Liver (tissue), 9 donors: Measurements from ENCODE around the gene SMARCB1. TPM values are rescaled to one million over a fixed set of nuclear protein-coding genes. Genes with fewer than 3 reads are reported as not detected.

Experiments
- DNase-seq: peaks from one replicate; pipeline ENCODE4 v3.0.0-alpha.2; 2017; ENCODE audit warnings: low spot score
- H3K27ac ChIP-seq, 2 donors: one replicate each; pipeline ENCODE4 v1.7.0; 2013; ENCODE audit warnings: inconsistent platforms in 2 of 2, low read length in 2 of 2, control low read depth in 1 of 2, low read depth in 1 of 2, mild to moderate bottlenecking in 1 of 2
- H3K27me3 ChIP-seq, 4 donors: one replicate each; pipeline versions ENCODE4 v1.6.1 to v1.7.0; 2013; ENCODE audit warnings: low read length in 3 of 4, inconsistent platforms in 1 of 4, mild to moderate bottlenecking in 1 of 4, moderate library complexity in 1 of 4; ENCODE audit not compliant: control insufficient read depth in 4 of 4, insufficient read depth in 4 of 4
- H3K36me3 ChIP-seq, 4 donors: one replicate each; pipeline versions ENCODE4 v1.6.1 to v1.7.0; 2013; ENCODE audit warnings: low read length in 3 of 4, mild to moderate bottlenecking in 3 of 4, low read depth in 1 of 4, moderate library complexity in 1 of 4; ENCODE audit not compliant: control insufficient read depth in 4 of 4, insufficient read depth in 3 of 4
- H3K4me1 ChIP-seq, 4 donors: one replicate each; pipeline versions ENCODE4 v1.6.1 to v1.7.0; 2013; ENCODE audit warnings: low read length in 3 of 4, mild to moderate bottlenecking in 3 of 4, moderate library complexity in 1 of 4; ENCODE audit not compliant: control insufficient read depth in 4 of 4, insufficient read depth in 4 of 4
- H3K4me3 ChIP-seq, 3 donors: one replicate each; pipeline versions ENCODE4 v1.6.1 to v1.7.0; 2013; ENCODE audit warnings: low read length in 3 of 3, control low read depth in 1 of 3, low read depth in 1 of 3, mild to moderate bottlenecking in 1 of 3
- H3K9ac ChIP-seq, 2 donors: one replicate each; pipeline ENCODE4 v1.7.0; 2013; ENCODE audit warnings: low read length in 2 of 2, mild to moderate bottlenecking in 2 of 2, moderate library complexity in 2 of 2, control low read depth in 1 of 2, low read depth in 1 of 2
- H3K9me3 ChIP-seq, 4 donors: one replicate each; pipeline versions ENCODE4 v1.6.1 to v1.7.0; 2013; ENCODE audit warnings: low read length in 3 of 4; ENCODE audit not compliant: control insufficient read depth in 4 of 4
- EGR1 ChIP-seq, 2 donors: IDR thresholded peaks; 2 replicates each; pipeline ENCODE4 v1.6.1; 2016 to 2018; ENCODE audit warnings: antibody characterized with exemption in 2 of 2, low read depth in 2 of 2
- FOXA1 ChIP-seq: IDR thresholded peaks from 2 replicates; pipeline ENCODE4 v1.6.1; 2016; ENCODE audit warnings: antibody characterized with exemption
- FOXA2 ChIP-seq: IDR thresholded peaks from 2 replicates; pipeline ENCODE4 v1.6.1; 2016; ENCODE audit warnings: antibody characterized with exemption
- GABPA ChIP-seq, 2 donors: IDR thresholded peaks in 1 of 2; conservative IDR thresholded peaks in 1 of 2; 2 replicates each; pipeline ENCODE4 v1.6.1; 2016; ENCODE audit warnings: antibody characterized with exemption in 2 of 2, mild to moderate bottlenecking in 1 of 2, moderate library complexity in 1 of 2
- HNF4A ChIP-seq, 2 donors: conservative IDR thresholded peaks; 2 replicates each; pipeline ENCODE4 v1.6.1; 2016; ENCODE audit warnings: antibody characterized with exemption in 2 of 2, mild to moderate bottlenecking in 2 of 2
- HNF4G ChIP-seq: IDR thresholded peaks from 2 replicates; pipeline ENCODE4 v1.6.1; 2016; ENCODE audit warnings: antibody characterized with exemption
- JUND ChIP-seq, 2 donors: IDR thresholded peaks; 2 replicates each; pipeline ENCODE4 v1.6.1; 2016; ENCODE audit warnings: antibody characterized with exemption in 2 of 2
- MAX ChIP-seq: IDR thresholded peaks from 2 replicates; pipeline ENCODE4 v1.6.1; 2016; ENCODE audit warnings: antibody characterized with exemption
- NR2F2 ChIP-seq: IDR thresholded peaks from 2 replicates; pipeline ENCODE4 v1.6.1; 2016; ENCODE audit warnings: antibody characterized with exemption
- RAD21 ChIP-seq, 2 donors: IDR thresholded peaks; 2 replicates each; pipeline ENCODE4 v1.6.1; 2016; ENCODE audit warnings: antibody characterized with exemption in 2 of 2, mild to moderate bottlenecking in 2 of 2
- RXRA ChIP-seq, 2 donors: IDR thresholded peaks; 2 replicates each; pipeline ENCODE4 v1.6.1; 2017 to 2018; ENCODE audit warnings: antibody characterized with exemption in 2 of 2, mild to moderate bottlenecking in 1 of 2
- SP1 ChIP-seq: IDR thresholded peaks from 2 replicates; pipeline ENCODE4 v1.6.1; 2018; ENCODE audit warnings: antibody characterized with exemption, mild to moderate bottlenecking
- TAF1 ChIP-seq: conservative IDR thresholded peaks from 2 replicates; pipeline ENCODE4 v1.6.1; 2016; ENCODE audit warnings: antibody characterized with exemption, mild to moderate bottlenecking
- YY1 ChIP-seq: IDR thresholded peaks from 2 replicates; pipeline ENCODE4 v1.6.1; 2016; ENCODE audit warnings: antibody characterized with exemption, mild to moderate bottlenecking
- ZBTB33 ChIP-seq: IDR thresholded peaks from 2 replicates; pipeline ENCODE4 v1.6.1; 2016; ENCODE audit warnings: antibody characterized with exemption
- WGBS: extraction: QIAGEN DNeasy Blood & Tissue Kit; methylation state at CpG from one replicate; pipeline ENCODE4 v1.1.7; 2013; 5-methylcytosine and 5-hydroxymethylcytosine counted together
- polyA plus RNA-seq, 2 donors: library from polyadenylated mRNA; stranded (reverse) in 1 of 2; unstranded in 1 of 2; fragments of 200-250 nt in 1 of 2; fragments of >200 nt in 1 of 2; fragmentation: Nextera tagmentation in 1 of 2; extraction: Ambion mirVana in 1 of 2; gene quantifications; one replicate each; pipeline versions ENCODE4 v1.2.1 to v1.2.3, GENCODE V29; 2013 to 2015
- total RNA-seq, 2 donors: library from RNA; depleted of rRNA; stranded (reverse); fragments of >200 nt; gene quantifications; one replicate each; pipeline ENCODE4 v1.2.3, GENCODE V29; 2014
- TF ChIP-seq, protein P1 (sequence below): IDR thresholded peaks from 2 replicates; pipeline ENCODE4 v1.6.1; 2016; ENCODE audit warnings: antibody characterized with exemption, mild to moderate bottlenecking
- TF ChIP-seq, protein P2 (sequence below): IDR thresholded peaks from 2 replicates; pipeline ENCODE4 v1.6.1; 2016; ENCODE audit warnings: antibody characterized with exemption
- donor health status: healthy.
- donor health status: healthy.
- donor health status: healthy.
- donor health status: healthy.
- donor health status: healthy.

The SMARCB1 gene
- total and polyA plus RNA-seq, 4 donors, result 15.1 to 22.5 (median 19.1) TPM

- Histone ChIP-seq H3K4me3 (no peak overlapping the region), H3K4me1 (no peaks in the 10 kb centered on the region), H3K9me3 (no peaks in the 10 kb centered on the region), H3K9ac (no peak overlapping the region), H3K36me3 (peaks cover 3 to 51% (median 9%) of the 10 kb centered on the region in 4 donors), H3K27me3 (no peaks in the 10 kb centered on the region), H3K27ac (no peak overlapping the region)
- TF ChIP-seq RAD21 (IDR thresholded peaks at IDR 0.05) (no peak), EGR1 (IDR thresholded peaks at IDR 0.05; ENCODE audit: low read depth in 2 of 2) (no peak), FOXA2 (no peak), TAF1 (no peak), ZBTB33 (no peak)
- DNase-seq, result no peak
- 94% methylated on average over 10 of the region's 10 CpGs for WGBS
Observed at GRCh38 chr22:23831781-23832180, 45.0 kb downstream of the SMARCB1 start.

GRCh38 chr22:23832226-23833016 lies 45.7 kb downstream of the SMARCB1 start:
- Histone ChIP-seq H3K9me3 (no peaks in the 10 kb centered on the region), H3K36me3 (peaks cover 3 to 47% (median 9%) of the 10 kb centered on the region in 4 donors), H3K4me3 (no peak overlapping the region), H3K27me3 (no peaks in the 10 kb centered on the region), H3K27ac (no peak overlapping the region), H3K9ac (no peak overlapping the region), H3K4me1 (no peaks in the 10 kb centered on the region)
- WGBS, result 85% methylated on average over 11 of the region's 11 CpGs
- DNase-seq, result no peak
- TF ChIP-seq JUND (IDR thresholded peaks at IDR 0.05) (no peak), RXRA (IDR thresholded peaks at IDR 0.05) (no peak), HNF4A (conservative IDR thresholded peaks at IDR 0.05) (no peak)

DNA sequence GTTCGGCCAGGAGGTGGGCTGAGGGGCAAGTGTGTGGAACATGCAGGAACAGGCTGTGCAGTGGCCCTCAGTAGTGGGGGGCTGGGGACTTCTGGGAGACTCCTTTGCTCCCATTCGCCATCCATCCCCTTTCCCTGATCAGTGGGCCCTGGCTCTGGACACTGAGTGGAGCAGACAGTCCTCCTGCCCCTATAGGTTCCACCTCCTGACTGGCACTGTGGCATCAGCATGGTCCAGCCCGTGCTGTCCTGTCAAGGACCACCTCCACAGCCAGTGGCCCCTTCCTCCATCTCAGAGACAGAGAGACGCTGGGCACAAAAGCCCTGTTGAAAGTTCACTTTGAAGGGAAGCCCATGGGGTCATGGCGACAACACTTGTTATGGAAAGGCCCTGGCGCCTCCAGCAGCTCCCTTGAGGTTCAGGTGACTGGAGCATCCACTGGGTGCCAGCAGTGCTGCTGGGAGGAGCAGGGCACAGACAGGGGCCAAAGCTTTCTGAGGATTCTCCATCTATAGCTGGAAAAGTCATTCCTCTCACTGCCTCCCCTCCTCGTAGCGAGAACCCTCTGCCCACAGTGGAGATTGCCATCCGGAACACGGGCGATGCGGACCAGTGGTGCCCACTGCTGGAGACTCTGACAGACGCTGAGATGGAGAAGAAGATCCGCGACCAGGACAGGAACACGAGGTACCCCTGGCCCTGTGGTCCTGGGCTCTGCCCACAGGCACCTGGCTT lies 46.4 kb downstream of the SMARCB1 start:
- H3K36me3 ChIP-seq, result peaks cover 3 to 42% (median 9%) of the 10 kb centered on the region in 4 donors
- no peak for TF ChIP-seq NR2F2
- TF ChIP-seq MAX, result no peak
- TF ChIP-seq, protein P1, sequence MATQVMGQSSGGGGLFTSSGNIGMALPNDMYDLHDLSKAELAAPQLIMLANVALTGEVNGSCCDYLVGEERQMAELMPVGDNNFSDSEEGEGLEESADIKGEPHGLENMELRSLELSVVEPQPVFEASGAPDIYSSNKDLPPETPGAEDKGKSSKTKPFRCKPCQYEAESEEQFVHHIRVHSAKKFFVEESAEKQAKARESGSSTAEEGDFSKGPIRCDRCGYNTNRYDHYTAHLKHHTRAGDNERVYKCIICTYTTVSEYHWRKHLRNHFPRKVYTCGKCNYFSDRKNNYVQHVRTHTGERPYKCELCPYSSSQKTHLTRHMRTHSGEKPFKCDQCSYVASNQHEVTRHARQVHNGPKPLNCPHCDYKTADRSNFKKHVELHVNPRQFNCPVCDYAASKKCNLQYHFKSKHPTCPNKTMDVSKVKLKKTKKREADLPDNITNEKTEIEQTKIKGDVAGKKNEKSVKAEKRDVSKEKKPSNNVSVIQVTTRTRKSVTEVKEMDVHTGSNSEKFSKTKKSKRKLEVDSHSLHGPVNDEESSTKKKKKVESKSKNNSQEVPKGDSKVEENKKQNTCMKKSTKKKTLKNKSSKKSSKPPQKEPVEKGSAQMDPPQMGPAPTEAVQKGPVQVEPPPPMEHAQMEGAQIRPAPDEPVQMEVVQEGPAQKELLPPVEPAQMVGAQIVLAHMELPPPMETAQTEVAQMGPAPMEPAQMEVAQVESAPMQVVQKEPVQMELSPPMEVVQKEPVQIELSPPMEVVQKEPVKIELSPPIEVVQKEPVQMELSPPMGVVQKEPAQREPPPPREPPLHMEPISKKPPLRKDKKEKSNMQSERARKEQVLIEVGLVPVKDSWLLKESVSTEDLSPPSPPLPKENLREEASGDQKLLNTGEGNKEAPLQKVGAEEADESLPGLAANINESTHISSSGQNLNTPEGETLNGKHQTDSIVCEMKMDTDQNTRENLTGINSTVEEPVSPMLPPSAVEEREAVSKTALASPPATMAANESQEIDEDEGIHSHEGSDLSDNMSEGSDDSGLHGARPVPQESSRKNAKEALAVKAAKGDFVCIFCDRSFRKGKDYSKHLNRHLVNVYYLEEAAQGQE, result no peak
- TF ChIP-seq EGR1 (IDR thresholded peaks at IDR 0.05; ENCODE audit: low read depth in 2 of 2), result no peak
- no peak for TF ChIP-seq SP1
- TF ChIP-seq ZBTB33, result no peak
- TF ChIP-seq HNF4A (conservative IDR thresholded peaks at IDR 0.05), result no peak
- TF ChIP-seq YY1, result no peak
- TF ChIP-seq, protein P2, sequence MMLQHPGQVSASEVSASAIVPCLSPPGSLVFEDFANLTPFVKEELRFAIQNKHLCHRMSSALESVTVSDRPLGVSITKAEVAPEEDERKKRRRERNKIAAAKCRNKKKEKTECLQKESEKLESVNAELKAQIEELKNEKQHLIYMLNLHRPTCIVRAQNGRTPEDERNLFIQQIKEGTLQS, result no peak
- no peak for TF ChIP-seq FOXA1
- no peak for TF ChIP-seq GABPA (IDR thresholded peaks at IDR 0.05 in 1 of 2, conservative IDR thresholded peaks at IDR 0.05 in 1 of 2)
- no peak for TF ChIP-seq RAD21 (IDR thresholded peaks at IDR 0.05)
- TF ChIP-seq FOXA2, result no peak
- no peak for TF ChIP-seq HNF4G
- TF ChIP-seq TAF1, result no peak
- TF ChIP-seq JUND (IDR thresholded peaks at IDR 0.05), result no peak

More for the DNA sequence above, 46.4 kb downstream of the SMARCB1 start:
- H3K27me3 ChIP-seq, result no peaks in the 10 kb centered on the region
- H3K4me1 ChIP-seq, result peaks cover 1 to 2% (median 1%) of the 10 kb centered on the region in 4 donors
- 90% methylated on average over 16 of the region's 16 CpGs for WGBS
- DNase-seq, result no peak
- no peaks in the 10 kb centered on the region for H3K9me3 ChIP-seq
- no peak overlapping the region for H3K9ac ChIP-seq
- H3K4me3 ChIP-seq, result no peak overlapping the region
- no peak overlapping the region for H3K27ac ChIP-seq
